GM12892 (cell line): ENCODE results near the gene REC114.

Experiments used
- POLR2A ChIP-seq: IDR thresholded peaks from 2 replicates; pipeline ENCODE4 v1.6.1; 2011; ENCODE audit warnings: low read depth, low read length, control low read depth
- POLR2AphosphoS5 ChIP-seq: IDR thresholded peaks from 2 replicates; pipeline ENCODE4 v1.6.1; 2011; ENCODE audit warnings: low read depth, low read length, control low read depth
- TAF1 ChIP-seq: IDR thresholded peaks from 2 replicates; pipeline ENCODE4 v1.6.1; 2011; ENCODE audit warnings: low read depth, mild to moderate bottlenecking, control low read depth, low read length, borderline replicate concordance

GRCh38 chr15:73515527-73515926 lies 72.6 kb downstream of the REC114 start:
- TF ChIP-seq POLR2AphosphoS5 (no peak), POLR2A (no peak), TAF1 (no peak)
